ENCODE measurements around the gene ACOT7. TPM values are rescaled to one million over a fixed set of nuclear protein-coding genes. Genes with fewer than 3 reads are reported as not detected.
"Not testable (repeated sequence)": the region's sequence is repeated elsewhere in the genome, so short reads cannot be mapped to it uniquely, and the experiment has no call there.

ACOT7 gene
- total RNA-seq, 2 experiments from 2014 or later = 5.3 to 5.4 TPM

DNA sequence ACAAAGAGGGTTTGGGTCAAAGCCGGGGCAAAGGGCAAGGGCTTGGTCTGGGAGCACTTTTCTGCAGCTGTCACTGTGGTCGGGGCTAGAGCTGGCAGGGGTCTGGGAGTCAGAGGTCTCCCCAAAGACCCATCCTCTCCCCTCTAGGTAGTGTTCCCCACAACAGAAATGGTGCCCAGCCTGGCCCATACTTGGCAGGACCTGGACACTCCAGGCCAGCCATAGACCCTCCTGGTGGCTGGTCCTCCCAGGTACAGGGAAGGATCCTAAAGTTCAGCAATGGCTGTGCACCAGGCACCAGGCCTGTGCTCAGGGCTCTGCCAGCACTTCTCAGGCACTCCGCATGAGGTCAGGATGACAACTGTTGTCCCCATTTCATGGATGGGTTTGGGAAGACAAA, 42.0 kb upstream of the ACOT7 start:
- Histone ChIP-seq H3K4me3 (ENCODE audit: low read length) (no peak overlapping the region), H3K27ac (ENCODE audit: low read depth in 1 of 2, low read length in 2 of 2) (no peak overlapping the region), H3K27me3 (ENCODE audit: control insufficient read depth in 1 of 2, insufficient read depth in 2 of 2, low read length in 2 of 2) (peaks cover 0 to 5% of the 10 kb centered on the region in 2 experiments), H3K36me3 (ENCODE audit: insufficient read depth, low read length) (no peaks in the 10 kb centered on the region), H3K9me3 (ENCODE audit: control insufficient read depth in 1 of 2, insufficient read depth in 1 of 2, low read length in 2 of 2) (no peaks in the 10 kb centered on the region), H3K4me1 (ENCODE audit: insufficient read depth, low read length) (peaks cover 10% of the 10 kb centered on the region)
- Mint-ChIP-seq H3K36me3 (ENCODE audit: low read depth) (no peaks in the 10 kb centered on the region), H3K9me3 (no peaks in the 10 kb centered on the region), H3K27ac (no peak overlapping the region), H3K4me3 (no peak overlapping the region), H3K27me3 (peaks cover 21% of the 10 kb centered on the region), H3K4me1 (ENCODE audit: low read depth) (peaks cover 9% of the 10 kb centered on the region)
- ChIA-PET POLR2A (no interaction called here), CTCF (no interaction called here)
- no peak for DNase-seq
- TF ChIP-seq CTCF (IDR thresholded peaks at IDR 0.05) = no peak
- no peak for ATAC-seq (ENCODE audit: poor library complexity)
- intact Hi-C loops (cut with DNase I, micrococcal nuclease) = no loop called here

- CTCF ChIA-PET = no interaction called here
- no peaks in the 10 kb centered on the region for H3K36me3 ChIP-seq (ENCODE audit: insufficient read depth, low read length)
- POLR2A ChIA-PET = no interaction called here
- intact Hi-C loops (cut with DNase I, micrococcal nuclease) = no loop called here
- no peaks in the 10 kb centered on the region for H3K36me3 Mint-ChIP-seq (ENCODE audit: low read depth)
- TF ChIP-seq CTCF (IDR thresholded peaks at IDR 0.05) = no peak
- H3K27ac Mint-ChIP-seq = no peak overlapping the region
- H3K4me3 ChIP-seq (ENCODE audit: low read length) = no peak overlapping the region
- peaks cover 9% of the 10 kb centered on the region for H3K4me1 ChIP-seq (ENCODE audit: insufficient read depth, low read length)
- H3K27ac ChIP-seq (ENCODE audit: low read depth in 1 of 2, low read length in 2 of 2) = no peak overlapping the region
- peaks cover 9% of the 10 kb centered on the region for H3K4me1 Mint-ChIP-seq (ENCODE audit: low read depth)
- H3K27me3 ChIP-seq (ENCODE audit: control insufficient read depth in 1 of 2, insufficient read depth in 2 of 2, low read length in 2 of 2) = peaks cover 0 to 5% of the 10 kb centered on the region in 2 experiments
- H3K4me3 Mint-ChIP-seq = no peak overlapping the region
- H3K9me3 Mint-ChIP-seq = no peaks in the 10 kb centered on the region
- H3K9me3 ChIP-seq (ENCODE audit: control insufficient read depth in 1 of 2, insufficient read depth in 1 of 2, low read length in 2 of 2) = no peaks in the 10 kb centered on the region
- peaks cover 26% of the 10 kb centered on the region for H3K27me3 Mint-ChIP-seq
- ATAC-seq (ENCODE audit: poor library complexity) = no peak
- DNase-seq = no peak
Observed at GRCh38 chr1:6435129-6435528, 41.6 kb upstream of the ACOT7 start.

DNA sequence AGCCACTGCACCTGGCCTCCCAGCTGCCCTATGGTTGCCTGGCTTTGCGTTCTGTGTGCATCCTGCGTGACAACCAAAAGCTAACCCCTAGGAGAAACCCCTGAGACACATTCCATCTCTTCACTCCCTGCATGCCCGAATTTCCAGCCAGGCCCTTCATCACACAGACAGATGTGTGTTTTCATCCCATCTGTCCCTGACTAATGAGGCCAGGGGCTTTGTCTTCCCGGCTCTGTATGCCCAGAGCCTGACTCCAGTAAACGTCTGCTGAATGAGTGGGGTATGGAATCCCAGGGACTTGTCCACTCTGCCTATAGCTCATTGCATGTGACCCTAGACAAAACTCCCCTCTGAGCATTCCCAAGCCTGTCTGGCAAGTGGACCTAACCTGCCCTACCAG, 40.6 kb upstream of the ACOT7 start:
- ChIA-PET CTCF (no interaction called here), POLR2A (no interaction called here)
- Mint-ChIP-seq H3K9me3 (no peaks in the 10 kb centered on the region), H3K27ac (no peak overlapping the region), H3K27me3 (peaks cover 21% of the 10 kb centered on the region), H3K4me3 (no peak overlapping the region), H3K36me3 (ENCODE audit: low read depth) (no peaks in the 10 kb centered on the region), H3K4me1 (ENCODE audit: low read depth) (peaks cover 6% of the 10 kb centered on the region)
- Histone ChIP-seq H3K9me3 (ENCODE audit: control insufficient read depth in 1 of 2, insufficient read depth in 1 of 2, low read length in 2 of 2) (no peaks in the 10 kb centered on the region), H3K27me3 (ENCODE audit: control insufficient read depth in 1 of 2, insufficient read depth in 2 of 2, low read length in 2 of 2) (peaks cover 0 to 5% of the 10 kb centered on the region in 2 experiments), H3K4me1 (ENCODE audit: insufficient read depth, low read length) (peaks cover 5% of the 10 kb centered on the region), H3K36me3 (ENCODE audit: insufficient read depth, low read length) (no peaks in the 10 kb centered on the region), H3K27ac (ENCODE audit: low read depth in 1 of 2, low read length in 2 of 2) (no peak overlapping the region), H3K4me3 (ENCODE audit: low read length) (no peak overlapping the region)
- TF ChIP-seq CTCF (IDR thresholded peaks at IDR 0.05) = no peak
- intact Hi-C loops (cut with DNase I, micrococcal nuclease) = no loop called here
- DNase-seq (no peak), ATAC-seq (ENCODE audit: poor library complexity) (no peak)

DNA sequence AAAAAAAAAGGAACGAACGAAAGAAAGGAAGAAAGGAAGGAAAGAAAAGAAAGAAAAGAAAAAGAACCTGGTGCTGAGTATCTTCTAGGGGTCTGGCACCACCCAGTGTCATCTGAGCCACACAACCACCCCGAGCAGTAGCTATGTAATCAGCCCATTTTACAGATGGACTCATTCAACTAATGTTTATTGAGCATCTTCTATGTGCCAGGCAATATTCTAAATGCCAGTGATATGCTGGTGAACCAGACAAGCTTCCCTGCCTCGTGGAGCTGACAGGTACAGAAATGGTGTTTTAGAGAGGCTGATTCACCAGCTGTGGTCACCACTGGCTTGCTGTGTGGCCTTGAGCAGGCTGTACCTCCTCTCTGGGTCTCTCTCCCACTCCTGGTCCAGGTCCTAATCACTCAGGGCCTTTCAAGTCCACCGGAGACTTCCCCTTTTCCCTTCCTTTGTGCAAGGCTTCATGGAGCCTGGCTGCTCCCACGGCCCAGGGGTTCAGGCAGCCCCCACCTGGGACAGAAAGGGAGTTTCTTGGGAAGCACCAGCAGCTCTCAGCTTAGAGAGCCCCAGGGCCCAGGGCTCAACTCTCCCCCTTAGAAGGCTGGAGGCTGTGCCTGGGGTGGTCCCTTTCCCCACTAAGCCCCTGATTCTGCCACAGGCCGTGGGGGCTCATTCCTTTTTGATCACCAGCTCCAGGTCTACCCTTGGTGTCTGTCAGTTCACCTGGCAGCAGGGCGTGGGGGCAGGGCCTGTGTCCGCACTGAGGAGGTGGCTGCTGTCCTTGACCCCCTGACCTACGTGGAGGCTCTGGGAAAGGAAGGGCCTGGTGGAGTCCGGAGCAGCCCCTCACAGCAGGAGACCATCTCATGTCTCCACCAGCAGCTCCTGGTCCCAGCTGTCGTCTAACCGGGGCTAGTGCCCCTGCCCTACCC, 38.3 kb upstream of the ACOT7 start:
- ATAC-seq (ENCODE audit: poor library complexity); intact Hi-C loops (cut with DNase I, micrococcal nuclease); H3K36me3 ChIP-seq (ENCODE audit: insufficient read depth, low read length); H3K4me1 ChIP-seq (ENCODE audit: insufficient read depth, low read length); H3K4me3 Mint-ChIP-seq; H3K36me3 Mint-ChIP-seq (ENCODE audit: low read depth); H3K4me3 ChIP-seq (ENCODE audit: low read length); H3K27ac ChIP-seq (ENCODE audit: low read depth in 1 of 2, low read length in 2 of 2); H3K9me3 Mint-ChIP-seq; H3K27me3 ChIP-seq (ENCODE audit: control insufficient read depth in 1 of 2, insufficient read depth in 2 of 2, low read length in 2 of 2); H3K4me1 Mint-ChIP-seq (ENCODE audit: low read depth); POLR2A ChIA-PET; H3K27ac Mint-ChIP-seq; H3K9me3 ChIP-seq (ENCODE audit: control insufficient read depth in 1 of 2, insufficient read depth in 1 of 2, low read length in 2 of 2): not testable (repeated sequence)
- peaks cover 17% of the 10 kb centered on the region for H3K27me3 Mint-ChIP-seq
- CTCF ChIA-PET = interaction anchor here (0.6 to 2.4 kb wide), 3 partner anchors 9 to 27 kb away, joined by 3 to 12 read pairs (median 5); no protein-coding TSS in a partner anchor
- DNase-seq = peak in 1 of 14 experiments; percentile 13

DNA sequence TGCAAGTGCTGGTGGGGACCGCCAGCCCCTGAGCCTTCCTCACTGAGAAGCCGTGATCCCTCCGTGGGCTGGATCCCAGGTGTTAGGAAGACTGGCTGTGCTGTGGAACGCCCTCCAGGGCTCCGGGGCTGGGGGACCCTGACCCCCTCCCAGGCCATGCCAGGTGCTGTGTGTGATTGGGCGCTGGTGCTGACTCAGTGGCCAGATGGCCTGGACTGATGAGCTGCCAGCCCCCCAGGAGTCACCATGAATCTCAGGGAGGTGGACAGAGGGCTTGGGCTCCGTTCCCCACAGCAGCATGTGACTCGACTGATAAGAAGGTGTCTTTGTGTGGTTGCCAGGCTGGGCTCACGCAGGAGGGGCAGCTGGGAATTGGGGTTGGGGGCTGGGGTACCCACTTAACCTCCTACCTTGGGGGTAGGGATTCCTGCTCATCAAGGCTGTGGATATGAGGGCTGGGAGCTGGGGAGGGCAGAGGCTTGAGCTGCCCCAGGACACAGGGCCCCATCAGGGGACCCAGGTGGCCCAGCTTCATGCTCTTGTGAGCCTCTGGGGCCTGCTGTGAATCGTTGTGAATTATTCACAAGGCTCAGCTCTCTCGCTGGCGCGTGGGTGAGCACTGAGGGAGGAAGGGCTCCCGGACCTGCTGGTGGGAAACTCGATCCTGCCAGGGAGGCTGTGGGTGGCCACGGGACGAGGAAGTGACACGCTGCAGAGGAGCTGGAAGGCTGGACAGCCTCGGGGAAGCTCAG, 36.3 kb upstream of the ACOT7 start:
- peaks cover 32% of the 10 kb centered on the region for H3K27me3 Mint-ChIP-seq
- H3K9me3 Mint-ChIP-seq; H3K9me3 ChIP-seq (ENCODE audit: control insufficient read depth in 1 of 2, insufficient read depth in 1 of 2, low read length in 2 of 2); H3K27ac ChIP-seq (ENCODE audit: low read depth in 1 of 2, low read length in 2 of 2); H3K36me3 Mint-ChIP-seq (ENCODE audit: low read depth); H3K4me3 ChIP-seq (ENCODE audit: low read length); ATAC-seq (ENCODE audit: poor library complexity); POLR2A ChIA-PET; H3K36me3 ChIP-seq (ENCODE audit: insufficient read depth, low read length); CTCF ChIA-PET; H3K27ac Mint-ChIP-seq; H3K4me1 Mint-ChIP-seq (ENCODE audit: low read depth); DNase-seq; H3K4me1 ChIP-seq (ENCODE audit: insufficient read depth, low read length); H3K4me3 Mint-ChIP-seq: not testable (repeated sequence)
- peaks cover 15 to 17% of the 10 kb centered on the region in 2 experiments for H3K27me3 ChIP-seq (ENCODE audit: control insufficient read depth in 1 of 2, insufficient read depth in 2 of 2, low read length in 2 of 2)
- intact Hi-C loops (cut with DNase I, micrococcal nuclease) = loop anchor here in 1 of 2 experiments (10.0 kb wide), 1 partner anchor 215 kb away; no protein-coding TSS in a partner anchor

Data from CD4-positive, alpha-beta T cell (primary cell).